Astrocyte of the spinal cord (primary cell): ENCODE data around the gene FOXO3.
A peak's percentile ranks its signal among the peaks of the same experiment; 100 is the strongest.

Experiments used
- DNase-seq: peaks from one replicate; pipeline ENCODE4 v3.0.0; 2011; ENCODE audit warnings: low read depth, low spot score
- H3K4me3 ChIP-seq: 2 replicates; pipeline ENCODE4 v1.5.1; 2011; ENCODE audit warnings: low read depth, mild to moderate bottlenecking, low read length, moderate library complexity
- in situ Hi-C: cut with HindIII; loops from 2 replicates; pipeline ENCODE4 v1.10.0; 2017; ENCODE audit warnings: low sequenced_read_pairs
- TF ChIP-seq, protein P1 (sequence below): IDR thresholded peaks from 2 replicates; pipeline ENCODE4 v1.5.1; 2012; ENCODE audit warnings: low read depth, mild to moderate bottlenecking, low read length, inconsistent platforms

The FOXO3 gene

GRCh38 chr6:108707328-108707976 is 146.7 kb downstream of the FOXO3 start:
- in situ Hi-C loops, result no loop called here

GRCh38 chr6:108710030-108710429 is 149.3 kb downstream of the FOXO3 start:
- H3K4me3 ChIP-seq, result no peak overlapping the region
- no peak for DNase-seq
- TF ChIP-seq, protein P1, sequence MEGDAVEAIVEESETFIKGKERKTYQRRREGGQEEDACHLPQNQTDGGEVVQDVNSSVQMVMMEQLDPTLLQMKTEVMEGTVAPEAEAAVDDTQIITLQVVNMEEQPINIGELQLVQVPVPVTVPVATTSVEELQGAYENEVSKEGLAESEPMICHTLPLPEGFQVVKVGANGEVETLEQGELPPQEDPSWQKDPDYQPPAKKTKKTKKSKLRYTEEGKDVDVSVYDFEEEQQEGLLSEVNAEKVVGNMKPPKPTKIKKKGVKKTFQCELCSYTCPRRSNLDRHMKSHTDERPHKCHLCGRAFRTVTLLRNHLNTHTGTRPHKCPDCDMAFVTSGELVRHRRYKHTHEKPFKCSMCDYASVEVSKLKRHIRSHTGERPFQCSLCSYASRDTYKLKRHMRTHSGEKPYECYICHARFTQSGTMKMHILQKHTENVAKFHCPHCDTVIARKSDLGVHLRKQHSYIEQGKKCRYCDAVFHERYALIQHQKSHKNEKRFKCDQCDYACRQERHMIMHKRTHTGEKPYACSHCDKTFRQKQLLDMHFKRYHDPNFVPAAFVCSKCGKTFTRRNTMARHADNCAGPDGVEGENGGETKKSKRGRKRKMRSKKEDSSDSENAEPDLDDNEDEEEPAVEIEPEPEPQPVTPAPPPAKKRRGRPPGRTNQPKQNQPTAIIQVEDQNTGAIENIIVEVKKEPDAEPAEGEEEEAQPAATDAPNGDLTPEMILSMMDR, result no peak
- in situ Hi-C loops, result no loop called here

More at GRCh38 chr6:108707328-108707976, 146.7 kb downstream of the FOXO3 start:
- TF ChIP-seq, protein P1, result no peak
- no peak overlapping the region for H3K4me3 ChIP-seq
- peak; percentile 53 for DNase-seq

DNA sequence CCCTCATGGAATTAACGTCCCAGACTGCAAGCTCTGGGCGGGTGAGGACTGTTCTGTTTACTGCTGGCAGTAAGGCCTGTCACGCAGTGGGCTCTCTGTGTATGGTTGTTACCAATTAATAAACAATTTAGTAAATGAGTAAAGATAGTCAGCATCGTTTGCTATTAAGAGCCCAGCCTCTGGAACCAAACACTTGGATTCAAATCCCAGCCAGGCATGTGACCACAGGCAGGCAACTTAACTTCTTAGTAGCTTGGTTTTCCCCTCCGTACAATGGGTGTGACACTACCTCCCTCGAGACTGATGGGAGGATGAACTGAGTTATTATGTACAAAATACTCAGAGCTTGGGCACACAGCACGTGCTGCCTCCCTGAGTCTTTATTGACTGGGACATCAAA is 149.8 kb downstream of the FOXO3 start:
- TF ChIP-seq, protein P1, result no peak
- DNase-seq, result no peak
- H3K4me3 ChIP-seq, result no peak overlapping the region
- in situ Hi-C loops, result no loop called here

DNA sequence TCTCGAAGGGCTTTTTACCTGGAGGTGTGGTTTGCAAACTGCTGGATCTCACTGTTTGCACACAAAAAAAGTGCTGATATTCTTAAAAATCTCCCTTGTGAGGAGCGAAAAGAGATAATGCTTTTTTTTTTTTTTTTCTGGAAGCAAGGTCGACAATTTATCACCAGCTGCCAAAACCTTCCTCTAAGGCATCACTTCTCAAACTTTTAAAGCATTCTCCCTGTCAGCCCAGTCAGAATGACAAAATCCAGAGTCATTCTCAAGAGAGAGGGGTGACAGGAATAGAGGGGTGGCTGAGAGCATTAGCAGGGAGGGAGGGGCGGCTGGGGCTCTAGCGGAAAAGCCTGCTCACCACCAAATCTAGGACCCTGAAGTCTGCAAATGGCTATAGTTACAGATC is 150.4 kb downstream of the FOXO3 start:
- in situ Hi-C loops, result no loop called here
- no peak for DNase-seq
- TF ChIP-seq, protein P1, result no peak
- no peak overlapping the region for H3K4me3 ChIP-seq

- no peak for DNase-seq
- TF ChIP-seq, protein P1, result no peak
- in situ Hi-C loops, result no loop called here
- H3K4me3 ChIP-seq, result no peak overlapping the region
Observed at GRCh38 chr6:108711826-108712225, 151.1 kb downstream of the FOXO3 start.

DNA sequence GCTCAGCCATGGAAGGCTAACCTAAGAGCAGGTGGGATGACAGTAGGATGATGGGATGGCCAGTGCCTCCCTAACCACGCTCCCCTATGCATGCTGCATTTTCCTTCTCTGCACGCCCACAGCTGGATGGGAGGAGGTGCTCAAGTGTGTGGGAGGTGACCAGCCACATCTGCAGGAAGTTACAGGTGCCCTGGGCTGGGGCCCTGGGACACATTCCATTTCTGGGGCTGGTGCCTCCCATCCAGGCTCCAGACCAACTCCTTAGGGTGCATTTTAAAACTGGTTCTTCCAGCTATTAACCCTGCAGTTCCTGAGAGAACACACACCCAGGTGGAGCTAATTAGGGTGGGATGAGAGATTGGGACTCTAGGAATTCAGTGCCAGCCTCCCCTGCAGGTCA is 152.2 kb downstream of the FOXO3 start:
- no peak overlapping the region for H3K4me3 ChIP-seq
- TF ChIP-seq, protein P1, result no peak
- DNase-seq, result no peak
- in situ Hi-C loops, result no loop called here
